ENCODE results near the gene MED10. TPM values are rescaled to one million over a fixed set of nuclear protein-coding genes. Genes with fewer than 3 reads are reported as not detected.

MED10 gene
- total and polyA plus RNA-seq, 2 donors (not counting 1 experiment from before 2014, with no cell fraction given): 49.9 to 50.9 TPM

DNA sequence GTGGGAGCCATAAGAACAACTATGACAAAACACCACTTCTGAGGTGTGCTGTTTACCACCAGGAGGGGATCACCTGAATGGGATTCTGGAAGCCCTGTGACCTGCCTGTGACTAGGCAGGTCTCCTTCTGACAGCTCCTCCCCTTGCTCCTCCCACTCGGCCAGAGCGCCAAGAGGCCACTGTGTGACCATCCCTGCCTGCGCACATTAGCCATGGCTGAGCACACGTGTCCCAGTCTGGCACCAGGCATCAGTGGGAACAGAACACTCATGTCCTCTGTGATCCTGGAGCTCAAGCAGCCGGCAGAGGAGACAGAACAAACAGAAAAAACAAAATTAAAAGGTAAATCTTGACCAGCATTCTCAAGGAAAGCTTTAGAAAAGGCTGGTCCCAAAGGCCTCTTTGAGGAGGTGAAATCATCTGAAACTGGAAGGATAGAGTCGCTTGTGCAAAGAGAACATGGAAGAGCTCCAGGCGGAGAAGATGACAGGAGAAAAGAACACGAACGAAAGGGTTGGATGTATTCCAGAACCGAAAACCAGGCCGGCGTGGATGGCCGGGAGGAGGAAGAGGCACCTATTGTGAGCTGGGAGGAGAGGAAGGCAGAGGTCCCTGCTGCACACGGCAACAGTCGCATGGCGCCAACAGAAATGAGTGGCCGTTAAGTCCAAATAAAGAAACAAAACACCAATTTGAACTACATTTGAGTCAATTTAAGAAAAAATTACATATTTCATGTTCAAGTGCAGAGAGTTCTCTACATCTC lies 5.1 kb downstream of the MED10 start:
- H3K4me3 Mint-ChIP-seq: no peak overlapping the region
- no peaks in the 10 kb centered on the region for H3K27me3 Mint-ChIP-seq
- ChIA-PET POLR2A (no interaction called here), CTCF (no interaction called here)
- Histone ChIP-seq H2AFZ (ENCODE audit: insufficient read depth, low read depth, low read length, poor library complexity, severe bottlenecking) (no peak overlapping the region), H3K4me2 (replicated peaks; ENCODE audit: low read depth, low read length, poor library complexity, severe bottlenecking) (no peak overlapping the region), H3K27ac (ENCODE audit: low read length in 2 of 2) (no peak overlapping the region), H3K4me1 (ENCODE audit: control insufficient read depth in 2 of 2, insufficient read depth in 2 of 2, low read length in 2 of 2) (peaks cover 11 to 13% of the 10 kb centered on the region in 2 donors), H3K9ac (ENCODE audit: low read length) (no peak overlapping the region), H3K79me2 (ENCODE audit: control insufficient read depth, insufficient read depth, low read length) (peaks cover 20% of the 10 kb centered on the region), H3K27me3 (replicated peaks in 1 of 4; ENCODE audit: control extremely low read depth in 1 of 4, control insufficient read depth in 3 of 4, insufficient read depth in 4 of 4, low read length in 3 of 4) (no peaks in the 10 kb centered on the region), H3K36me3 (replicated peaks in 1 of 2; ENCODE audit: control extremely low read depth in 1 of 2, control insufficient read depth in 1 of 2, extremely low read depth in 1 of 2, insufficient read depth in 2 of 2, low read length in 1 of 2) (peaks cover 24 to 85% of the 10 kb centered on the region in 2 experiments), H3K9me3 (ENCODE audit: control extremely low read depth in 1 of 3, control insufficient read depth in 2 of 3, insufficient read depth in 1 of 3, low read length in 2 of 3) (no peaks in the 10 kb centered on the region), H3K4me3 (ENCODE audit: control extremely low read depth in 1 of 5, extremely low read depth in 1 of 5, insufficient read depth in 1 of 5, low read depth in 2 of 5, low read length in 4 of 5) (no peak overlapping the region), H4K20me1 (ENCODE audit: control insufficient read depth, insufficient read depth, low read length, poor library complexity, severe bottlenecking) (peaks cover 53% of the 10 kb centered on the region)
- H3K4me1 Mint-ChIP-seq: peaks cover 23% of the 10 kb centered on the region
- no peaks in the 10 kb centered on the region for H3K9me3 Mint-ChIP-seq (ENCODE audit: insufficient read depth)
- no peak for TF ChIP-seq CTCF (IDR thresholded peaks at IDR 0.05)
- no peak for ATAC-seq (ENCODE audit: low read depth)
- H3K27ac Mint-ChIP-seq: no peak overlapping the region
- 98% methylated on average over 13 of the region's 17 CpGs for WGBS (ENCODE audit: insufficient coverage)
- intact Hi-C loops (cut with micrococcal nuclease): loop anchor here (10.0 kb wide), 1 partner anchor 372 kb away; no protein-coding TSS in a partner anchor
- no peak for DNase-seq

DNA sequence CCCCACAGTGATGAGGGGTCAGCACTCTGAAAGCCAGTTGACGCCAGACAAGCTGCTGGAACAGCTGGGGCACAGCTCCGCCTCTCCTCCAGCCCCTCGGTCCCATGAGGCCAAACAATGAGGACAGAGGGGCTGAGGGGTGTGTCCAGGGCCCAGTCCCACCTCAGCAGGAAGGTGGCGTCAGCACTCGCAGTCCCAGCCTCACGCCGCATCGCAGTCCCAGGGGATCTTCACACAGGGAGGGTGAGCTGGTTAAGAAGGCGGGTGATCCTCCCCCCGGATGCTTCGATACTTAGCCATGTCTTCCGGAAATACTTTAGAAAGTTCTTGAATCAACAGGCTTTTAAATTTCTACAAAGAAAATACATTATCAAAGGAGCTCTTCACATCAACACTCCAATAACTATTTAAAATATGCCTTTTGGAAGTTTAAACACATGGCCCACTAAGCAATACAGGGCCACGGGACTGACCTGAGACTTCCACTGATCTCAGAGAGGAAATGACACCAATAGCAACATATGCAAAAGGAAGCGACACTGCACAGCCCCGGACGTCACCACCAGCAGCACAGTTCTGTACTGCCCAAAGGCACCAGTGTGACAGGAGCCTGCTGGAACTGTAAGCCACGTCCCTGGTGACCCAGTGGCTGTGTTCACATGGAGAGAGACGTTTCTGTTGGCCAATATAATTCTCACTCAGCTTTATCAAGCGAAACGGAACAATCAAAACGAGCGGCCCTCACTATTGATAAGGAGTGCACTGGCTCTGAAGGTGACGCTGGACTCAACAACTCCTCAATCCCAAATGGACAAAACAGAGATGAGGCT lies 5.9 kb downstream of the MED10 start:
- H3K27ac ChIP-seq (ENCODE audit: low read length in 2 of 2): no peak overlapping the region
- H3K27me3 ChIP-seq (replicated peaks in 1 of 4; ENCODE audit: control extremely low read depth in 1 of 4, control insufficient read depth in 3 of 4, insufficient read depth in 4 of 4, low read length in 3 of 4): no peaks in the 10 kb centered on the region
- peaks cover 12% of the 10 kb centered on the region for H3K79me2 ChIP-seq (ENCODE audit: control insufficient read depth, insufficient read depth, low read length)
- ChIA-PET POLR2A (no interaction called here), CTCF (no interaction called here)
- H2AFZ ChIP-seq (ENCODE audit: insufficient read depth, low read depth, low read length, poor library complexity, severe bottlenecking): no peak overlapping the region
- no peaks in the 10 kb centered on the region for H3K9me3 ChIP-seq (ENCODE audit: control extremely low read depth in 1 of 3, control insufficient read depth in 2 of 3, insufficient read depth in 1 of 3, low read length in 2 of 3)
- peaks cover 18% of the 10 kb centered on the region for H3K4me1 Mint-ChIP-seq
- H3K27ac Mint-ChIP-seq: no peak overlapping the region
- H3K4me3 Mint-ChIP-seq: no peak overlapping the region
- no peak for DNase-seq
- no peak for ATAC-seq (ENCODE audit: low read depth)
- no peak overlapping the region for H3K4me2 ChIP-seq (replicated peaks; ENCODE audit: low read depth, low read length, poor library complexity, severe bottlenecking)
- H3K4me3 ChIP-seq (ENCODE audit: control extremely low read depth in 1 of 5, extremely low read depth in 1 of 5, insufficient read depth in 1 of 5, low read depth in 2 of 5, low read length in 4 of 5): no peak overlapping the region
- 94% methylated on average over 17 of the region's 23 CpGs for WGBS (ENCODE audit: insufficient coverage)
- peaks cover 7% of the 10 kb centered on the region in 2 donors for H3K4me1 ChIP-seq (ENCODE audit: control insufficient read depth in 2 of 2, insufficient read depth in 2 of 2, low read length in 2 of 2)
- no peaks in the 10 kb centered on the region for H3K9me3 Mint-ChIP-seq (ENCODE audit: insufficient read depth)
- peaks cover 24 to 85% of the 10 kb centered on the region in 2 experiments for H3K36me3 ChIP-seq (replicated peaks in 1 of 2; ENCODE audit: control extremely low read depth in 1 of 2, control insufficient read depth in 1 of 2, extremely low read depth in 1 of 2, insufficient read depth in 2 of 2, low read length in 1 of 2)
- TF ChIP-seq EZH2 (IDR thresholded peaks at IDR 0.05; ENCODE audit: borderline replicate concordance, insufficient read depth, low read depth, low read length, poor library complexity, severe bottlenecking) (no peak), CTCF (IDR thresholded peaks at IDR 0.05) (no peak)
- no peaks in the 10 kb centered on the region for H3K27me3 Mint-ChIP-seq
- peaks cover 46% of the 10 kb centered on the region for H4K20me1 ChIP-seq (ENCODE audit: control insufficient read depth, insufficient read depth, low read length, poor library complexity, severe bottlenecking)
- intact Hi-C loops (cut with micrococcal nuclease): loop anchor here (10.0 kb wide), 1 partner anchor 372 kb away; no protein-coding TSS in a partner anchor
- no peak overlapping the region for H3K9ac ChIP-seq (ENCODE audit: low read length)
